C1 segment of cervical spinal cord (tissue), 14 donors: ENCODE measurements around the gene BDKRB2.

Source experiments
- DNase-seq, 14 donors: peaks; one replicate each; lab custom pipeline; 2025; lab: John Stamatoyannopoulos, UW

Gene BDKRB2

GRCh38 chr14:96176811-96177211 lies 27.8 kb upstream of the BDKRB2 start:
- DNase-seq: no peak

DNA sequence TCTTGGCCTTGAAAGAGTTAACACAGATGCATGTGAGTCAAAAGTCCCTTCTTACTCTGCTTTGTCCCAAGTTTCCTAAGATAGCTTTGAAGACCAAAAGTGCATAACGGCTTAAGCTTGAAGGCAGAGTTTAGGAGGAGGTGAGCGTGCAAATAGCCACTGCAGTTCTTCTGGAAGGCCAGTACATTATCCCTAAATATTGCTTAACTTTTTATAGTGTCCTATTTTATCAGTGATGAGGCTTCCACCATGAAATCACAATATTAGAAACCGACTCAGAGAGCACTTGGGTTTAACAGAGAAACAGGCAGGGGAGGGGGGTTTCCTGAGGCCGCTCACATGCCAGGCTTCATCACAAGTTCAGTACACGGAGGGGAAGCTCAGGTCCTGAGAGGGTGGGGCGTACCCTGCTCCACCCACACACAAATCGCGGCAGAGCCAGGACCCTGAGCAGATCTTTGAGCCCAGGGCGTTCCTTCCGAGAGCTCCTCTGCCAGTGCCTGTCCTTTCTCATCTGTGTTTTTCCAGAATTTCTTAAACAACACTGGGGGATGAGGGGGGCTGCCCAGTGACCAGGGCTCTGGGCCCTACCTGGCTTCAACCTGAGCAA lies 26.8 kb upstream of the BDKRB2 start:
- DNase-seq: no peak

DNA sequence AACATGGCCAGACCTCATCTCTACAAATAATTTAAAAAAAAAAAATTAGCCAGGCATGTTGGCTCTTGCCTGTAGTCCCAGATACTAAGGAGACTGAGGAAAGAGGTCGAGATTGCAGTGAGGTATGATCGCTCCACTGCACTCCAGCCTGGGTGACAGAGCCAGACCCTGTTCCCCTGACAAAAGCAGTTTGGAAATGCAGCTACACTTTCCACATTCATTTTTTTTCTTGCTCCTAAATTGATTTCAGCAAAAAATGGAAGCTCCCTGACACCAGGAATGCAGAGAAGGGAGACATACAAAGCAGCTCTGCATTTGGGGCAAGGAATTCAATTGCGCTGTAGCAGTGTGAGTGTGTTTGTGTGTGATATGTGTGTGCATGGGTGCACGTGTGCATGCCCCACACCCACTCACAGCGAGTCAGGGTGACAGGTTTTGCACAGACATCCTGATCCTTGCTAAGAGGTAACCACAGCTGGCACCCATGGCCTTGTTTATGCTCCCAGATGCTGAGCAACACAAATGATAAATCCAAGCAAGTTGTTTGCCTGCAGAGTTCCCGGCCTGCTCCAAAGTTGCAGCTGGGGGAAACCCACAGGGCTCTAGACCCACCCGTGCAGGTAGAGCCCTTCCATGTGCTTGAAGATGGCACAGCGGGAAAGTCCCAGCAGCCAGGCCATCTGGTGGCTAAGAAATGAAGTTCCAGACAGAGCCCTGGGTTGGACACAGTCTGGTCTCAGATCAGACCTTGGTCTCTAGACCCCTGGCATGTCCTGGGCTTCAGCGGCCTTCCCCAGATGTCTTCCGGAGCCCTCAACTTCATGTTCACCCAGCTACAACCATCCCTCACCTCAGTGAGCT lies 25.9 kb upstream of the BDKRB2 start:
- DNase-seq: no peak

- no peak for DNase-seq
Observed at GRCh38 chr14:96180043-96180874, 24.4 kb upstream of the BDKRB2 start.

- DNase-seq: no peak
Observed at GRCh38 chr14:96181186-96182056, 23.2 kb upstream of the BDKRB2 start.

DNA sequence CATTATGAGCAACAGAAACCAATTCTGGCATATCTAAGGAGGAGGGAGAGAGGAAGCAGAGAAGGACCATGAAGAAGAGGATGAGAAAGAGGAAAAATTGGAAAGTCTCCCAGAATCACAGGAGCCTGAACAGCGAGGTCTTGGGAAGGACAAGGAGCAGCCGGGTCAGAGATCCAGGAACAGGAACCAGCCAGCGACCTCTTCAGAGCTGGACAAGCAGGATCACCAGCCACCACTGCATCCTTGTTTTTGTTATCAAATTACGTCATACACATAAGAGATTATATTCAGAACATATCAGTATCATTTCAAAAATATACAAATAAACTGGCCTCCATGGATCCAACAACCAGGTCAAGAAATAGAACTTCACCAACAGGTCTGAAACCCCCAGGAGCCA lies 22.1 kb upstream of the BDKRB2 start:
- no peak for DNase-seq

- peak in 1 of 14 donors; percentile 68 for DNase-seq
Observed at GRCh38 chr14:96184737-96185136, 19.9 kb upstream of the BDKRB2 start.

GRCh38 chr14:96187216-96188031 lies 17.2 kb upstream of the BDKRB2 start:
- DNase-seq: peak in 1 of 14 donors; percentile 82

DNA sequence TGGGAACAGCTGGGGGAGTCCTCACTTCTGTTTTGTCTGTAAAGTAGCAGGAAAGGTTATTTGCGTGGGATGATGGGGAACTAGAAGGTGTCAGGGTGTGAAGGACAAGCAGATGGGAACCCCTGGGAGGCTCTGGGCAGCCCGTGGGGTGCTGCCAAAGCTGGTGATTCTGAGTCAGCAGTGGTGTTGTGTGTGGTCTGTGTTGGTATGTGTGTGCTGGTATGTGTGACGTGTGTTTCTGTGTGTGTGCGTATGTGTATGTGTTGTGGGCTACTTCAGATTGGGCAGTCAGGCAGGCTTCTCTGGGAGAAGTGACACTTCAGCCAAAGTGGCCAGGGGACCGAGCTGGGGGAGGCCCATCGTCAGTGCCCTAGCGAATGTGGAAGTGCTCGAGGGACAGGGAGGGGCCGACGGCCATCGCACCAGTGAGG lies 15.3 kb upstream of the BDKRB2 start:
- DNase-seq: no peak

GRCh38 chr14:96191353-96191752 lies 13.3 kb upstream of the BDKRB2 start:
- no peak for DNase-seq

DNA sequence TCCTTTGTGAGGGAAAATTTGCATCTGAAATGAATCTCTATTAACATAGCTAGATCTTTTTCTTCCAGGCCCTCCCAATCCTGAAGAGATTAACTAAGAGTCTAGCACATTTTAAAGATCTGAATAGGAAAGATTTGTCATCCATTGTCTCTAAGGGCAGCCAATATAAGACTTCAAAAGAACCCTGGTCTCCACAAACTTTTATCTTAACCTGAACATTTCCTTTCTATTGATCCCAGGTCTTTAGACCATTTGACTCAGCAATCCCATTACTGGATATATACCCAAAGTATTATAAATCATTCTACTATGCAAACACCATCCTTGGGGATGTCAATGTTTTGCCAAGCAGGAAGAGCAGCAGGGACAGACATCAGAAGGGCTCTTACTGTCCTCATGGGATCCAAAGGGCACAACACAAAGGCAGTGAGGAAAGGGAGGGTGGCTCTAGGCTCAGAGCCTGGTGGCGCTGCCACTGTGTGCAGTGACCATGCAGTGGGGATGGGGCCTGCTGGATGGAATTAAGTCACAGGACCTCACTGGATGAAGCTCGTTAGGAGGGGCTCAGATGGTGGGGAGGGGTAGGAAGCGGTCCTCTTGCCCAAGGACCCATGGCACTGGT lies 12.7 kb upstream of the BDKRB2 start:
- DNase-seq: no peak

- peak in 4 of 14 donors; percentile 7 to 77 (median 25) for DNase-seq
Observed at GRCh38 chr14:96192975-96193805, 11.4 kb upstream of the BDKRB2 start.

GRCh38 chr14:96194262-96194656 lies 10.4 kb upstream of the BDKRB2 start:
- no peak for DNase-seq

DNA sequence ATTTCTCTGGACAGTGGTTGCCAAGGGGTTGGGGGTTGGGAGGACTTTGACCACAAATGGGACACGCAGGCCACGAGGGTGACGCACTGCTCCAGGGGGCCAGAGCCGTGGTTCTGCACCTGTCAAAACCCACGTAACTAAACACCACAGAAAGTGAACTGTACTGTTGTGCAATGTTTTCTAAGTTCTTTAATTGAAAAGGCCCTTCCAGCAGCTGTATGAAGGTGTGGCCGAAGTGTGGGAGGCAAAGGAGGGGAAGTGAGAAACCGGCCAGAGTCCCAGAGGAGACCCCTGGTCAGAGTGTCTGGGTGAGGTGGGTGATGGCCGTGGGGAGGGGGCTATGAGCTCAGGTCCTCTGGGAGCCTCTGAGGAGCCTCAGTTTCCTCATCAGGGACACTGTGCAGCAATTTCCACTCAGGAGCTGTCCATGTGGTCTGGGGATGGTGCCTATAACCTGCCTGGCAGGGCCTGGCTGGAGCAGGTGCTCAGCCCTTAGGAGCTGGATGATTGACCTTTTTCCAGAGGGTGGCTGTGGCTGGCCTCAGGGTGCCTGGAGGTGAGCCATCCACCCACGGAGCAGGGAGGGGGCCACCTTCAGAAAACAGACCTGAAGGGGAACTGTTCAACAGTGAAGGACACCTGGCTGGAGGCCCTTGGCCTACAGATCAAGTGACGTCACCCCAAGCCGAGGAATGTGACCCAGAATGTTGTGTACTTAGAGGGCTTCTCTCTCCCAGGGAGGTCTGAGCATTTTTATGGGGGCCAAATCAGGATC lies 9.8 kb upstream of the BDKRB2 start:
- peak in 1 of 14 donors; percentile 51 for DNase-seq

DNA sequence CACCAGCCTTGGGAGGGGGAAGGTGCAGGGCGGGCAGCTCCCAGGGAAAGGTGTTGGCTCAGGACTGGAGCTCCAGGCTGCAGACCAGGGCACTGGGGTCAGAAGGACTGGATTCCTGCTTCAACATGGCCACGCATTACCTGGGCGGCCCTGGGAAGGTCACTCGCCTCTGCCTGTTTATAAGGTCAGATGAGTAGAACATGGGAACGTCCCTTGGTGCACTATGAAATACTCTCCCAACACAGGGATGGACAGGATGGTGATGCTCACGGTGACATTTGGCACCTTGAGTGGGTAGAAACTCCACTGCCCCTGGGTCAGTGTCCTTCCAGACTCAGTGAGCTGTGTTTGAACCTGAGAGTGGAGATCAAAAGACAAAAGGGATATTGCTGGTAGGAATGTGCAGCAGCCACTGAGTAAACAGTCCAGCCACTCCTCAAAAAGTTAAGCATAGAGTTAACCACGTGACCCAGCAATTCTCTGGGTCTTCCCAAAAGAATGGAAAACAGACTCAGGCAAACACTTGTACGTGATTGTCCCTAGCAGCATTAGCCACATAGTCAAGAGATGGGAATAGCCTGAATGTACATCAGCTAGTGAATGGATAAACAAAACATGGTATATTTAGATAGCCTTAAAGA lies 9.1 kb upstream of the BDKRB2 start:
- DNase-seq: no peak

- no peak for DNase-seq
Observed at GRCh38 chr14:96197163-96197852, 7.3 kb upstream of the BDKRB2 start.

- peak in 1 of 14 donors; percentile 38 for DNase-seq
Observed at GRCh38 chr14:96197969-96198368, 6.7 kb upstream of the BDKRB2 start.
